RPMI7951 (cell line): ENCODE measurements around the gene ALOX5. TPM values are rescaled to one million over a fixed set of nuclear protein-coding genes. Genes with fewer than 3 reads are reported as not detected.
A peak's percentile ranks its signal among the peaks of the same experiment; 100 is the strongest.
"Not testable (repeated sequence)": the region's sequence is repeated elsewhere in the genome, so short reads cannot be mapped to it uniquely, and the experiment has no call there.

Experiments
- DNase-seq: peaks from one replicate; pipeline ENCODE4 v3.0.0-alpha.2; 2012; ENCODE audit warnings: low read depth
- total RNA-seq: library from RNA; depleted of rRNA; stranded (reverse); fragments of >200 nt; shearing (Covaris generic); gene quantifications from 2 replicates; pipeline ENCODE4 v1.2.3, GENCODE V29; 2014; rRNA removed

Gene ALOX5
- total RNA-seq, 1 experiment from 2014 or later: not detected

DNA sequence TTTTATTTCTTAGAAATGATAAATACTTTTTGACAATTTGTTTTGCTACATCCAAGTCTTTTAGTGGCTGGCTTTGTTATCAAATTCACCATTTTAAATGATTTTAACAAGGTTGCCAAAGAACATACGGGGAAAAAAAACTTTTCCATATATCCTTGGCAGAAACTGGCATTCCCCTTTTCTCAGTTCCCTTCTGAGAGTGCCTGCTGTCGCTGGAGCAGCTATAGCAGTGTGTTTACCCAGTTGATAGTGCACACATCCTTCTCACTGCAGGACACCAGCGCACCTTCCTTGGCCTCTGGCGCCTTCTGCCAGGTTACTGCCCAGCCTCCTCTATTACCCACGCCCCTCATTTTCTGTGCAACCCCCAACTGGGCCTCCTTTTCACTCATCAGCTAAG, 94.1 kb downstream of the ALOX5 start:
- no peak for DNase-seq

DNA sequence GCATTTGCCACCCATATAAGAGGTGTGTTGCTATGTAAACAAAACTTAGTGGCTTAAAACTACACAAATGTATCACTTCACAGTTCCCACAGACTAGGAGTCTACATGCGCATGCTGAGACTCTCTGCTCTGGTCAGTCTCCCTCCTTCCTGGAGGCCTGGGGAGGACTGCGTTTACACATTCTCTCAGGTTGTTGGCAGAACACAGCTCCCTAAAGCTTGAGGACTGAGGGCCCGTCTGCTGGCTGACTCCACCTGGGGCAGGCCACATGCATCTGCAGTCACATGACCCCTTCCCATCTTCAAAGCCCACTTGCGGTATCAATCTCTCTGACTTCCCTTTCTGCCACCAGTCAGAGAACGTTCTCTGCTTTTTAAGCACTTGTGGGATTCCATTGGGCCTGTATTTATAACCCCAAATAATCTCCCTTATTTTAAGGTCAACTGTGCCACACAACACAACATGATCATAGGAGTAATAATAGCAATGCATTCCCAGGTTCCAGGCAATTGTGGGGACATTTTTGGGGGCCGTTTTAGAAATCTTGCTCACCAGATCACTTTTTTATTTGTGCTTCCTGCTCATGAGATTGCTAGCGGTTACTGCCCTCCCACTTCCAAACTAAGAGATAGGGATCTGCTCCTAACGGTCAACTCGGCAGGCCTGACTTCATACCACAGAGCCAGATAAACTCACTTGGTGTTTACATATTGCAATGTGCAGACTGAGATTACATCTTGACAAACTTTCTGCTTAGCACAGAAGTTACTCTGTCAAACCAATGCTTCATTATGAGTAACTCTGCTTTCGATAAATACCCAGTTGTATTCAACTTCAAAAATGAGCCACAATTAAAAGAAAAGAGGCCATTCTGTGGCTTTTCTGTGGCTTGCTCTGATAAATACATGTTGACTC, 96.3 kb downstream of the ALOX5 start:
- peak; percentile 69 for DNase-seq

DNA sequence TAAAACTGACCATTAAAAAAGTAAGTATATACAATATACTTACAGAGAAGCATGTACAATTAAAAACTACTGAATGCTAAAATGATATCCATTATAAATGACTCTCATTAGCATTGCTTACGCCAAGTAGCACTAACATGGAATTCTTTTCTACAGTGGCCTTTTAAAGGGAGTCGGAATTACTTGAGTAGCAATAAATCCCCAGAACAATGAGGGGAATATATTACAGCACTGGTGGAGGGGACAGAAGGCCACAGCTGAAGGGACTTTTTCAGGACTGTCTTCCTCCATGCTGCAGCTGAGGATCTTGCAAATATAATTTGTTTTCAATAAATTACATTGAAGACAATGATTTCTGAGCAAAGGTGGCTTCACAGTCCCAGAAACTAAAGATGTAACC, 97.0 kb downstream of the ALOX5 start:
- DNase-seq: no peak

DNA sequence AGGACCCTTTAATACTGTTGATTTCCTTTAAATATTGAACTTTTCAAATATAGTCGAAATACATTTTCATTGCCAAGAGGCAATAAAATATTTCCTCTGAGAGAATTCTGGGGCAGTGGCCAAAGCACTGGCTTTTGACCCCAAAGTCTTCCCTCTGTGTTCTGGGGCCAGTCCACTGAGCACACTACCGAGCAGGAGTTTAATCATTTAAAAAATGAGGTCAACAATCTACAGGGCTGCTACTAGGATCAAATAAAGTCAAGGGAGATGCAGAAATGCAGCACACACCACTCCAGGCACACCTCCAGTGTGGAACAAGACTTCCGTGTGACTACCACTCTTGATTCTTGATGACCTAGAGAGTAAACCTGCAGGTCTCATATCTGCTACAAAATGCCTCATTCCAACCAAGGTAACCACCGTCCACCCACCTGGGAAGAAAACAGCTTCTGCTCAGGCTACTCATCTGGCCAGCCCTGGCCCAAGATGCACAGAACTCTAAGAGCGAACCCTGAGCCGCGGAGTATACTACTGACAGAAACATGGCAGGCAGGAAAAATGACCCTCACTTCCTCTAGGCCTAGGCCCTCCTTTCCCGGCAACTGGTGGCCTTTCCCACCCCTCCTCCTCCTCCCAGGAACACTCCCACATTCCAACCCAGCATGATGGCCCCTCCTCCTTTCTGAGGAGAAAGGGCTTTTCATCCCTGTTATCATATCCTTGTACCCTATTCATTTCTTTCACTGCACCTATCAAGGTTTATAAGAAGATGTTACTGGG, 97.7 kb downstream of the ALOX5 start:
- no peak for DNase-seq

DNA sequence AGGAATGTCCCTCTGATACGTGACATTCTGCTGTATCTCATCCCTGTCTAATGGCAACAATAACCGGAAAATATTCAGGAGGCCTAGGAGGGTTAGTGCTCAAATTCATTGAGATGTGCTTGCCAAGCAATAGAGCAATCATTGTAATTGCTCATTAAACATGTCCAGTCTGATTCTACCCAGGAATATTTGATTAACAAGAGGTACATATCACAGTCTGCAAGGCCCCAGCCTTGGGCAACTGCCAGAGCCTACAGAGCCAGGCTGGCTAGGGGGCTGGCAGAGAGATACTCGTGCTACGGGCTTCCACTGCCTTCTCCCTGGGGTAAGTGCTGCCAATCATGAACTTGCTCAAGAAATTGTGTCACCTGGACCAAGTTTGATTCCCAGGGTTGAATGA, 99.1 kb downstream of the ALOX5 start:
- DNase-seq: no peak

- no peak for DNase-seq
These were observed 102.5 kb downstream of the ALOX5 start for GRCh38 chr10:45476559-45476958.

DNA sequence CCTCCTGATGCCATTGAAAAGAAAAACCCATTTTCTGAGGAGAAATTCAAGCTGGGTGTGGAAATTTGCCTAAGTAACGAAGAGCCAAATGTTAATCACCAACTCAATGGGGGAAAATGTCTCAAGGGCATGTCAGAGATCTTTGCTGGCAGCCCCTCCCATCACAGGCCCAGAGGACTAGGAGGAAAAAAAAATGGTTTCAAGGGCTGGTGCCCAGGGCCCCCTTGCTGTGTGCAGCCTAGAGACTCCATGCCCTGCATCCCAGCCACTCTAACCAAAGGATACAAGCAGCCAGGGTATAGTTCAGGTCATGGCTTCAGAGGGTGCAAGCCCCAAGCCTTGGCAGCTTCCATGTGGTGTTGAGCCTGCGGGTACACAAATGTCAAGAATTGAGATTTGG, 106.3 kb downstream of the ALOX5 start:
- no peak for DNase-seq

DNA sequence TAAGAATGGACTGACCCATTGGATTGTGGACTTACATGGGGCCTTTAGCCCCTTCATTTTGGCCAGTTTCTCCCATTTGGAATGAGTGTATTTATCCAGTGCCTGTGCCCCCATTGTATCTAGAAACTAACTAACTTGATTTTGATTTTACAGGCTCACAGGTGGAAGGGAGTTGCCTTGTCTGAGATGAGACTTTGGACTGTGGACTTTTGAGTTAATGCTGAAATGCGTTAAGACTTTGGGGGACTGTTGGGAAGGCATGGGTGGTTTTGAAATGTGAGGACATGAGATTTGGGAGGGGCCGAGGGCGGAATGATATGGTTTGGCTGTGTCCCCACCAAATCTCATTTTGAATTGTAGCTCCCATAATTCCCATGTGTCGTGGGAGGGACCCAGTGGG, 107.1 kb downstream of the ALOX5 start:
- not testable (repeated sequence) for DNase-seq

- DNase-seq: no peak
These were observed 109.0 kb downstream of the ALOX5 start for GRCh38 chr10:45483002-45483401.

DNA sequence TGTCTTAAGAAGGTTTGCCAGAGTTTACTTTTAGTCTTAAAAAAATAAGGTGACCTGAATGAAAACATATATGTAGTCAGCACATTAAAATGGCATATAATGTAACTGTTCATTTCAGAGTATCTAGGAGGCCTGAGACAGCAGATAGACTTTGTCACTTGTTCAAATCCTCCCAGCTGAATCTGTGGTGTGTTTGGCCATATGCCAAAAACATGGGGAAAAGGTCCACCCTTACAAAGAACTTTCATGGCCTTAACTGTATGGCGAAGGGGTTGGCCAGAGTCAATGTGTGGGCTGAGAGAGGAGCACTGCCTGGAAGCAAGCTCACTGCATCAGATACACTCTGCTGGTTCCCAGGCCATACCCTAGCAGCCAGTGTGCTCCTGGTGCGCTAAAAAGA, 113.7 kb downstream of the ALOX5 start:
- no peak for DNase-seq

DNA sequence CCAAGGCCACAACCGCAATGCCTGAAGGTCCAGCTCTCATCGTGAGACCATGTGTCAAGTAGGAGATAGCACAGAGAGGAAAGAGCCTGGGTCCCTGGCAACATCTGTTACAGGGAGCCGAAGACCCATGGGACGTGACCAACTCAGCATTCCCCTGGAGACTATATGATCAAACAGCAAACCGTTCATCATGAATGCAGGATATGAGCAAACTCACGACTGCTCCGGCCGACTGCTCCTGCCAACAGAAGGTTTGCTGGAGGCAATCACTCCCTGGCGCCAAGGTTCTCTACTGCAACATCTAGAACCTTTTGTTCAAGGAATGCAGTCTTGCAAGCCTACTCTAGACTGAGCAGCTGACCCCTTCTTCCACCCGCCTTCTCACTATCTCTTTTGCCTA, 114.3 kb downstream of the ALOX5 start:
- DNase-seq: no peak

DNA sequence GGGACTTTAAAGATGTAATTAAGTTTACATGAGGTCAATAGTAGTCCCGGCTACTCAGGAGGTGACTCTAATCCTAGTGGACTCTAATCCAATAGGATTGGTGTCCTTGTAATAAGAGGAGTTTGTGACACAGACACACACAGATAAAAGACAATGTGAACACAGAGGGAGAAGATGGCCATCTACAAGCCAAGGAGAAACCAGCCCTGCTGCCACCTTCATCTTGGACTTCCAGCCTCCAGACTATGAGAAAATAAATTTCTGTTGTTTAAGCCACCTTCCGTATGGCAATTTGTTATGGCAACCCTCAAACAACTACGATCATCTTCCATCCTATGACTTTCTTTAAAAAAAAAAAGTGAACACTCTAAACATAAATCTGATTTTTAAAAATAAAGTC, 116.3 kb downstream of the ALOX5 start:
- DNase-seq: no peak

DNA sequence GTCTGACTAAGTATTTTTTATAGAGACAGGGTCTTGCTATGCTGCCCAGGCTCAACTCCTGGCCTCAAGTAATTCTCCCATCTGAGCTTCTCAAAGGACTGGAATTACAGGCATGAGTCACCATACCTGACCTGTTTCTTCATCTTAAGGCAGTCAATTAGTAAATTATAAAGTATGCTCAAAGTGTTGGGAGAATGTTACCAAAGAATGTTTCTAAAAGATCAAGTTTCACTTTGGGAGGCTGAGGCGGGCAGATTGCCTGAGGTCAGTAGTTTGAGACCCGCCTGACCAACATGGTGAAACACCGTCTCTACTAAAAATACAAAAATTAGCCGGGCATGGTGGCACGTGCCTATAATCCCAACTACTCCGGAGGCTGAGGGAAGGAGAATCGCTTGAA, 117.0 kb downstream of the ALOX5 start:
- DNase-seq: no peak

Other genes with a start within 250 kb of the ALOX5 start
- not detected in 2 replicates for gene OR13A1, start 58.6 kb upstream of the ALOX5 start, total RNA-seq